Cardiac fibroblast (primary cell): ENCODE data around the gene OR9Q2.

Experiments
- DNase-seq, 2 donors: peaks; one replicate each; pipeline versions ENCODE4 v3.0.0 to v3.0.0-alpha.2; 2010; ENCODE audit warnings: low read depth in 2 of 2
- H3K4me3 ChIP-seq, 2 donors: replicated peaks in 1 of 2; 1 replicate in 1 of 2; 2 replicates in 1 of 2; pipeline ENCODE4 v1.5.1; 2011; ENCODE audit warnings: low read depth in 2 of 2, low read length in 2 of 2, mild to moderate bottlenecking in 2 of 2, moderate library complexity in 1 of 2
- CTCF ChIP-seq: IDR thresholded peaks from one replicate; pipeline ENCODE4 v1.5.1; 2011; ENCODE audit warnings: low read depth, mild to moderate bottlenecking, low read length, inconsistent platforms

OR9Q2 gene, protein sequence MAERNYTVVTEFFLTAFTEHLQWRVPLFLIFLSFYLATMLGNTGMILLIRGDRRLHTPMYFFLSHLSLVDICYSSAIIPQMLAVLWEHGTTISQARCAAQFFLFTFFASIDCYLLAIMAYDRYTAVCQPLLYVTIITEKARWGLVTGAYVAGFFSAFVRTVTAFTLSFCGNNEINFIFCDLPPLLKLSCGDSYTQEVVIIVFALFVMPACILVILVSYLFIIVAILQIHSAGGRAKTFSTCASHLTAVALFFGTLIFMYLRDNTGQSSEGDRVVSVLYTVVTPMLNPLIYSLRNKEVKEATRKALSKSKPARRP

GRCh38 chr11:58188770-58189169, at the start of gene OR9Q2:
TSS of gene OR9Q2 (plus strand) at chr11:58189070. CDS start at chr11:58190491, 1,421 bp downstream.
- H3K4me3 ChIP-seq, result no peak within 1 kb of the TSS
- DNase-seq, result no peak
- TF ChIP-seq CTCF, result no peak

GRCh38 chr11:58142761-58143160, 46.1 kb upstream of the OR9Q2 start:
- H3K4me3 ChIP-seq, result no peak overlapping the region
- TF ChIP-seq CTCF, result no peak
- DNase-seq, result no peak

- no peak for TF ChIP-seq CTCF
- DNase-seq, result no peak
- no peak overlapping the region for H3K4me3 ChIP-seq
These were observed 36.1 kb upstream of the OR9Q2 start for GRCh38 chr11:58152781-58153180.

GRCh38 chr11:58164389-58164788, 24.5 kb upstream of the OR9Q2 start:
- TF ChIP-seq CTCF, result no peak
- no peak for DNase-seq
- no peak overlapping the region for H3K4me3 ChIP-seq

- DNase-seq, result no peak
- no peak for TF ChIP-seq CTCF
- no peak overlapping the region for H3K4me3 ChIP-seq
These were observed 23.9 kb upstream of the OR9Q2 start for GRCh38 chr11:58164990-58165389.

DNA sequence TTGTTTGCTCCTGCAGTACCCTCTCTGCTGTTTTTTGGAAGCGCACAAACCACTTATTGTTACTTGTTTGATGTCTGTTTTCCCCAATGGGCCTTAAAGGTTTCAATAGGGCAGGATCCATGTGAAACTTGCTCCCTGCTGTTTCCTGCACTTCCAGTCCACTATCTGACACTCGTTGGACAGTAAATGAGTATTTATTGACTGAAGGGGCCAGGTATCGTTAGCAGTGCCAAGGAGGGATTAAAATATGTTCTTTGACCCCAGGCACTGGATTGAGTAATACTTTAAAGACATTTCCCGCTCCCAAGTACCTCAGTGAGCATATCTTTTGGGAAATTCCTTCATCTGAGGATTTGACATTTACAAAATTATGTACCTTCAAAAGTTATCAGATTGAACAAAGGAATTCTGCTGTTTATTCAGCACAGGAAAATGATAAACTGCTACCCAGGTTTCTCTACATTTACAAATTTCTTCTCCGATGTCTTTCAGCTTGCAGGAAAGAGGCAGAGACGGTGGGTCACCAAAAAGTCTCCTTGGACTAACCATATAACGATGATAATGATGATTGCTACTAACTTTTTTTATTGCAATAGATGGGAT, 23.3 kb upstream of the OR9Q2 start:
- H3K4me3 ChIP-seq, result no peak overlapping the region
- DNase-seq, result no peak
- TF ChIP-seq CTCF, result no peak
